IPS DF 6.9 (cell line): ENCODE measurements around the gene VPS13D.

Source experiments
- DNase-seq: peaks from one replicate; pipeline ENCODE4 v3.0.0-alpha.2; 2013; ENCODE audit warnings: low read depth, low spot score
- H3K27ac ChIP-seq: one replicate; pipeline ENCODE4 v1.5.1; 2013; ENCODE audit warnings: low read length, control low read depth
- H3K27me3 ChIP-seq: 2 replicates; pipeline ENCODE4 v1.6.1; 2013; ENCODE audit warnings: mild to moderate bottlenecking, low read length; ENCODE audit not compliant: control insufficient read depth, insufficient read depth
- H3K36me3 ChIP-seq: 2 replicates; pipeline ENCODE4 v1.6.1; 2013; ENCODE audit warnings: low read length; ENCODE audit not compliant: control insufficient read depth, insufficient read depth
- H3K4me1 ChIP-seq: 2 replicates; pipeline ENCODE4 v1.6.1; 2013; ENCODE audit warnings: low read length; ENCODE audit not compliant: control insufficient read depth, insufficient read depth
- H3K4me3 ChIP-seq: 2 replicates; pipeline ENCODE4 v1.5.1; 2013; ENCODE audit warnings: mild to moderate bottlenecking, low read length
- H3K9me3 ChIP-seq: 2 replicates; pipeline ENCODE4 v1.6.1; 2013; ENCODE audit warnings: low read length, inconsistent platforms; ENCODE audit not compliant: control insufficient read depth, insufficient read depth
- WGBS: extraction: QIAGEN DNeasy Blood & Tissue Kit; methylation state at CpG from one replicate; pipeline ENCODE4 v1.1.7; 2013; ENCODE audit warnings: mixed read lengths, missing lambda C conversion rate; ENCODE audit not compliant: insufficient read length, insufficient coverage; 5-methylcytosine and 5-hydroxymethylcytosine counted together

Gene VPS13D

GRCh38 chr1:12472156-12472797 lies 242.4 kb downstream of the VPS13D start:
- Histone ChIP-seq H3K9me3 (peaks cover 3% of the 10 kb centered on the region; the same call in 1 of the 2 replicates), H3K4me1 (no peaks in the 10 kb centered on the region), H3K27me3 (no peaks in the 10 kb centered on the region), H3K27ac (no peak overlapping the region), H3K36me3 (no peaks in the 10 kb centered on the region), H3K4me3 (no peak overlapping the region)
- no peak for DNase-seq
- WGBS, result no CpG with 5 or more reads among the region's 2 CpGs

DNA sequence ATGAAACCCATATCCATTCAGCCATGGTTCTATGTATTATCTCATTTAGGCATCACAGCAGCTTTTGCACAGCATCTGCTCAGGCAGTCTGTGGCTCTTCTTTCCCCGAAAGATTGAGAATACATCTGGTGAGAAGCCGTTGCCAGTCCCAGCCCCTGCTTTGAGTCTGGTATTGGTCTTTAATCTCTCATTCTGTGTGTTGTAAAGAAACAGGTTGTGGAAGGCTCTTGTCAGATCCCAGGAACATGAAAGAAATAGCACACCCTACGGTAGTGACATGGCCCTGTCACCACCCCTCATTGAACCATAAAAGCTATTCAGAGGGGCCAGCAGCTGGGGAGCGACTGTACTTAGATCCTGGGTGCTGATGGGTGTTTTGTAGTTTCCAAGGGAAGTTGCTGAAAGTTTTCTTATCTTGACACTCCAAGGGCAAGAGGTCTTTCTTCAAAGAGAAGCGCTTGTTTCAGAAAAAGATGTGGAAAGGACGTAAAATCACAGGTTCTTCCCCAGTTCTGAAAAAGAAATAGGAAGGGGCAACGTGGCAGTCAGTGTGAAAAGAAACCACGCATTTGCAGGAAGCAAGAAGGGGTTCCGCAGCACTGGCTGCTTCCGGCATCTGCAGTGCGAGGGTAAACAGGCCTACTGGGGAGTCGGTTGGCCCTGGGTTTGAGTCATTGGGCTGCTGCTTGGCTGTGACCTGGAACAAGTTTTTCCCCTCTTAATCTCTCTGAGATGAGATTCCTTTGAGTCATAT lies 243.1 kb downstream of the VPS13D start:
- no peak overlapping the region for H3K27ac ChIP-seq
- H3K4me3 ChIP-seq, result no peak overlapping the region
- no peak for DNase-seq
- H3K27me3 ChIP-seq, result no peaks in the 10 kb centered on the region
- no CpG with 5 or more reads among the region's 12 CpGs for WGBS
- no peaks in the 10 kb centered on the region for H3K36me3 ChIP-seq
- H3K4me1 ChIP-seq, result 0 out of 2 replicates have a peak, but pooled peaks cover under 1% of the 10 kb centered on the region
- peaks cover 3% of the 10 kb centered on the region; the same call in 1 of the 2 replicates for H3K9me3 ChIP-seq

DNA sequence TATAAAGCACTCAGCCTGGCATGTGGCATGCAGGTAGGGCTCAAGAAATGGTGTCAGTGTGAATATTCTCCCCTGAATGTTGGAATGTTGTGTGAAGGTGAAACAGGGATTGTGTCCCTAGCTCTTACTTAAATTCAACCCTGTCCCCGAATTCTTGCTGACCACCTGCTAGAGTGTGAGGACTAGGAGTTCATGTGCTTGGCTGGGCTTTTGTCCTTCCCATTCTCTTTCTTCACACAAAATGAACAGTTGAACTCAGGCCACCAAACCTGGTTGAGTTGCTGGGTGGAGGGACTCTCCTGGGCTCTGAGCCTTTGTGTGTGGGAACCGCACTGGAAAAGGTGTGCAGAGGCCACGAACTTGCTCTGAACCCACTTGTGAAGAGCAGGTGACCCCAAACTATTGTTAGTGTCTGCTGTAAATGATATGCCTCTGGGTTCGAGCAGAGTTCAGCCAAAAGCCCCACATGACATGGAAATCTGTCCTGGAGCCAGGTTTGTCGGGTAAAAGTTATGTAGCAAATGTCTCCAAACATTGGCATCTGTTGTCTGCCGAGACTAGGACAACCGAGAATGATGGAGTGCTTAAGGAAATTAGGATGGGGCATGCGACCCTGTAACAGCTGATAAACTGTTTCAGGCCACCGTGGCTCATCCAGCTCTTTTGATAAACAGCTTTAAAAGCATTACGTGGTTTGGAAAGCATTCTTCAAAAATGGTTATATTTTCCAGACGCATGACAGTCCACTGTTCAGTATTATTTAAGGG lies 243.9 kb downstream of the VPS13D start:
- Histone ChIP-seq H3K36me3 (0 out of 2 replicates have a peak, but pooled peaks cover under 1% of the 10 kb centered on the region), H3K4me3 (no peak overlapping the region), H3K4me1 (0 out of 2 replicates have a peak, but pooled peaks cover 2% of the 10 kb centered on the region), H3K27me3 (no peaks in the 10 kb centered on the region), H3K9me3 (peaks cover 3% of the 10 kb centered on the region; the same call in 1 of the 2 replicates), H3K27ac (no peak overlapping the region)
- no CpG with 5 or more reads among the region's 11 CpGs for WGBS
- DNase-seq, result no peak

DNA sequence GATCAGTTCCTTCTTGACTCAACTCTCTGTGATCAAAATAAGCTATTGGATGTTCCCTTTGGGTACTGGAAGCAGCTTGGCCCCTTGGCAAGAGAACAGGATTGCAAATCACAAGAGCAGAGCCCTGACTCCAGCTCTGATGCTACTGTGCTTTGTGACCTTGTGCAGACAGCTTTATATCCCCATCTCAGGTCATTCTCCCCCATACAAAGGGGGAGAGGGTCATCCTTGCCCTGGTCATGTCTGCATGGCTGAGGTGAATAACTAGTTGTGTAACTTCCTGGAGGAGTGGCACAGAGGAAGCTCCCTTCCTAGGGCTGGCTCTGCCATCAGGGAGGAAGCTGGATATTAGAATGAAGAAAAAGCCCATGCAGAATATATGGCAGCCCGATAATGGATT lies 245.3 kb downstream of the VPS13D start:
- 0 out of 2 replicates have a peak, but pooled peaks cover 2% of the 10 kb centered on the region for H3K4me1 ChIP-seq
- peaks cover 3% of the 10 kb centered on the region; the same call in 1 of the 2 replicates for H3K9me3 ChIP-seq
- H3K27ac ChIP-seq, result no peak overlapping the region
- peaks cover 4% of the 10 kb centered on the region; the same call in 1 of the 2 replicates for H3K36me3 ChIP-seq
- WGBS, result no CpG with 5 or more reads among the region's 1 CpG
- DNase-seq, result no peak
- H3K4me3 ChIP-seq, result no peak overlapping the region
- H3K27me3 ChIP-seq, result no peaks in the 10 kb centered on the region

GRCh38 chr1:12475530-12475934 lies 245.7 kb downstream of the VPS13D start:
- Histone ChIP-seq H3K27ac (no peak overlapping the region), H3K9me3 (peaks cover 3% of the 10 kb centered on the region; the same call in 1 of the 2 replicates), H3K4me3 (no peak overlapping the region), H3K4me1 (0 out of 2 replicates have a peak, but pooled peaks cover 2% of the 10 kb centered on the region), H3K36me3 (peaks cover 4% of the 10 kb centered on the region; the same call in 1 of the 2 replicates), H3K27me3 (no peaks in the 10 kb centered on the region)
- no CpG with 5 or more reads among the region's 3 CpGs for WGBS
- no peak for DNase-seq

DNA sequence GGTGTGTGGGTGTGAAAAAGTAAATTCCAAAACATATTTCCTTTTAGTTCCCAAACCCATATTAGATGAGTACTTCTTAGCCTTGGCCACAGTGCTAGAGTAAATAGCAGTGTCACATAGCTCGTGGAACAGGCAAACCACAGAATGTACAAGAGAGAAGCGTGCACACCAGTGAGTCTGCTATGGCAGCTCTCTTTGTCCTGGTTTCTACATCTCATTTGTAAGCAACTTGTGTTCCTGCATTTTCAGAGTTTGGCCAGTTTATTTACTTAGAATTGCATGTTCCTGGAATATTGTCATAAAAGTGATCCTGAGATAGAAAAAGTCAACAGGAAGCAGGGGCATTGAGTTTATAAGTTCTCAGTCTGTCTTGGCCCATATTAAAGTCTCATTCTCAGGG lies 246.1 kb downstream of the VPS13D start:
- DNase-seq, result no peak
- Histone ChIP-seq H3K4me1 (0 out of 2 replicates have a peak, but pooled peaks cover 2% of the 10 kb centered on the region), H3K36me3 (peaks cover 4% of the 10 kb centered on the region; the same call in 1 of the 2 replicates), H3K4me3 (no peak overlapping the region), H3K9me3 (peaks cover 3% of the 10 kb centered on the region; the same call in 1 of the 2 replicates), H3K27ac (no peak overlapping the region), H3K27me3 (no peaks in the 10 kb centered on the region)
- WGBS, result no CpG with 5 or more reads among the region's 2 CpGs

- H3K36me3 ChIP-seq, result peaks cover 4% of the 10 kb centered on the region; the same call in 1 of the 2 replicates
- H3K27ac ChIP-seq, result no peak overlapping the region
- peaks cover 3% of the 10 kb centered on the region; the same call in 1 of the 2 replicates for H3K9me3 ChIP-seq
- H3K4me3 ChIP-seq, result no peak overlapping the region
- no CpG with 5 or more reads among the region's 5 CpGs for WGBS
- DNase-seq, result no peak
- 0 out of 2 replicates have a peak, but pooled peaks cover 2% of the 10 kb centered on the region for H3K4me1 ChIP-seq
- no peaks in the 10 kb centered on the region for H3K27me3 ChIP-seq
Measured at GRCh38 chr1:12477314-12477713, 247.5 kb downstream of the VPS13D start.

DNA sequence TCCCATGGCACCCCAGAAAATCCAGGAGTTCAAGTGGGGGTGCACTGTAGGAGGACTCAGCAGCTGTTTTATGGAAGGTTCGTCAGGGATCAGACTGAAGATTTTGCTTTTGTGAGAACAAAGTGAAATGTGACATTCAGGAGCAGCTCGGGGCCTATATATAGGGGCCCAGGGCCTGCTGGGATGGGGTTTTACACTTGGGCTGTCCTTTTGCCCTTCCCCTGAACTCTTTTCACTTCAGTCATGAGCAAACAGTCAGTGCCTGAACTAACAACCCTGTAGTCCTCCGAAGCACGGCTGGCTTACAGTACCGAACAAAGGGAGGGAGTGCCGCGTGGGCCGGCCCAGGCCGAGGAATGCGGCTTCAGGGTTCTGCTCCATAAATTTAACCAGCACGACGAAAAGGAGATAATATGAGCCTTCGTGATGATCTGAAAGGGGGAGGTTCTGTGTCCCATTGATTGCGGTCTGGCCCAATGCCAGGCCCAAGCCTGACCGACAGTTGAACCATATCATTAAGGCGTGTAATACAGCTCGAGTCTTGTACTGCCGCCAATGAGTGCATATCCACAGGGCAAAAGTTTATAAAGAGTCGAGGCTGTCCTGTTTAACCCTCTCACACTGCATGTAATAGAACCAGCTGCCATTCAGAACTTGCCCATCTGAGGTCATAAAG lies 248.2 kb downstream of the VPS13D start:
- no peak overlapping the region for H3K27ac ChIP-seq

GRCh38 chr1:12478612-12478985 lies 248.8 kb downstream of the VPS13D start:
- Histone ChIP-seq H3K4me3 (no peak overlapping the region), H3K27ac (no peak overlapping the region), H3K9me3 (peaks cover 3% of the 10 kb centered on the region; the same call in 1 of the 2 replicates), H3K36me3 (peaks cover 4% of the 10 kb centered on the region; the same call in 1 of the 2 replicates), H3K4me1 (0 out of 2 replicates have a peak, but pooled peaks cover 2% of the 10 kb centered on the region), H3K27me3 (no peaks in the 10 kb centered on the region)
- WGBS, result no CpG with 5 or more reads among the region's 11 CpGs
- DNase-seq, result no peak

More for the DNA sequence above, 248.2 kb downstream of the VPS13D start:
- peaks cover 3% of the 10 kb centered on the region; the same call in 1 of the 2 replicates for H3K9me3 ChIP-seq
- WGBS, result no CpG with 5 or more reads among the region's 19 CpGs
- no peaks in the 10 kb centered on the region for H3K27me3 ChIP-seq
- no peak for DNase-seq
- H3K4me1 ChIP-seq, result 0 out of 2 replicates have a peak, but pooled peaks cover 2% of the 10 kb centered on the region
- H3K36me3 ChIP-seq, result peaks cover 4% of the 10 kb centered on the region; the same call in 1 of the 2 replicates
- H3K4me3 ChIP-seq, result no peak overlapping the region
